Measurements from ENCODE around the gene MUC2. TPM values are rescaled to one million over a fixed set of nuclear protein-coding genes. Genes with fewer than 3 reads are reported as not detected.

Gene MUC2
- total and polyA plus RNA-seq, 9 of the 15 experiments (the other 6 are each of a cell fraction or from before 2014, with no cell fraction given): under 0.01 to 0.18 TPM; not detected in 7

- H2AFZ ChIP-seq (ENCODE audit: low read depth, low read length): no peak overlapping the region
- peaks cover 3 to 28% of the 10 kb centered on the region in 2 experiments; a peak in 4 of 5 replicates for H3K27me3 ChIP-seq (ENCODE audit: control insufficient read depth in 2 of 2, insufficient read depth in 2 of 2, low read length in 2 of 2)
- H3K27ac ChIP-seq (ENCODE audit: extremely low read depth, low read depth, low read length): no peak overlapping the region
- H4K20me1 ChIP-seq (replicated peaks; ENCODE audit: control insufficient read depth, insufficient read depth, low read length): peaks cover 8% of the 10 kb centered on the region; the same call in 1 of the 2 replicates
- TF ChIP-seq THRB (CRISPR knock-in tag; conservative IDR thresholded peaks at IDR 0.05): no peak
- H3K4me1 ChIP-seq (replicated peaks in 1 of 2; ENCODE audit: control insufficient read depth in 2 of 2, insufficient read depth in 2 of 2, low read length in 2 of 2): peaks cover 0 to 19% of the 10 kb centered on the region in 2 experiments; a peak in 3 of 5 replicates
- no TSS peak for BruUV-seq (replicated peaks)
- no peak overlapping the region for H3K4me3 ChIP-seq
- no peaks in the 10 kb centered on the region for H3K9me1 ChIP-seq (ENCODE audit: control insufficient read depth, insufficient read depth, low read length)
- H3K79me2 ChIP-seq (ENCODE audit: control insufficient read depth, insufficient read depth, low read length): no peaks in the 10 kb centered on the region
- no peak overlapping the region for H3K9ac ChIP-seq (ENCODE audit: insufficient read depth in 1 of 2, low read depth in 2 of 2, low read length in 2 of 2)
- no peaks in the 10 kb centered on the region for H3K36me3 ChIP-seq (ENCODE audit: control insufficient read depth, insufficient read depth, low read length)
- DNase-seq (ENCODE audit: extremely low read depth in 1 of 4, low spot score in 3 of 4) (no peak), ATAC-seq (no peak), FAIRE-seq (no peak)
- ChIA-PET CTCF (ENCODE audit: low intra/inter-chr PET ratio) (no interaction called here), POLR2A (interaction anchor here (0.6 kb wide), 2 partner anchors 34 to 300 kb away, joined by 3 read pairs; no protein-coding TSS in a partner anchor)
- in situ Hi-C loops (cut with MboI): no loop called here
- 2% methylated on average over 9 of the region's 9 CpGs for WGBS (ENCODE audit: insufficient coverage, low coverage, missing lambda C conversion rate)
- intact Hi-C loops (cut with micrococcal nuclease): no loop called here
- H3K4me2 ChIP-seq (ENCODE audit: insufficient read depth, low read length): no peak overlapping the region
- no peaks in the 10 kb centered on the region for H3K9me3 ChIP-seq (replicated peaks; ENCODE audit: control insufficient read depth, insufficient read depth, low read depth, low read length)
Measured at GRCh38 chr11:1072821-1073231, 1.8 kb upstream of the MUC2 start.

- FAIRE-seq (no peak), ATAC-seq (no peak), DNase-seq (ENCODE audit: extremely low read depth in 1 of 4, low spot score in 3 of 4) (no peak)
- ChIA-PET CTCF (ENCODE audit: low intra/inter-chr PET ratio) (no interaction called here), POLR2A (no interaction called here)
- H3K9me3 ChIP-seq (replicated peaks; ENCODE audit: control insufficient read depth, insufficient read depth, low read depth, low read length): no peaks in the 10 kb centered on the region
- no peak overlapping the region for H3K4me2 ChIP-seq (ENCODE audit: insufficient read depth, low read length)
- WGBS (ENCODE audit: insufficient coverage, low coverage, missing lambda C conversion rate): 7% methylated on average over 10 of the region's 13 CpGs
- no peak overlapping the region for H3K9ac ChIP-seq (ENCODE audit: insufficient read depth in 1 of 2, low read depth in 2 of 2, low read length in 2 of 2)
- H3K79me2 ChIP-seq (ENCODE audit: control insufficient read depth, insufficient read depth, low read length): no peaks in the 10 kb centered on the region
- H4K20me1 ChIP-seq (replicated peaks; ENCODE audit: control insufficient read depth, insufficient read depth, low read length): peaks cover 8% of the 10 kb centered on the region; the same call in 1 of the 2 replicates
- no peak overlapping the region for H3K4me3 ChIP-seq
- BruUV-seq (replicated peaks): no TSS peak
- peaks cover 0 to 19% of the 10 kb centered on the region in 2 experiments; a peak in 3 of 5 replicates for H3K4me1 ChIP-seq (replicated peaks in 1 of 2; ENCODE audit: control insufficient read depth in 2 of 2, insufficient read depth in 2 of 2, low read length in 2 of 2)
- H2AFZ ChIP-seq (ENCODE audit: low read depth, low read length): no peak overlapping the region
- no peaks in the 10 kb centered on the region for H3K9me1 ChIP-seq (ENCODE audit: control insufficient read depth, insufficient read depth, low read length)
- TF ChIP-seq IFI16 (CRISPR knock-in tag; IDR thresholded peaks at IDR 0.05): no peak
- TF ChIP-seq SMARCA5 (IDR thresholded peaks at IDR 0.05): no peak
- no peak for TF ChIP-seq ZNF780A (CRISPR knock-in tag; IDR thresholded peaks at IDR 0.05)
- no peak for TF ChIP-seq WHSC1 (IDR thresholded peaks at IDR 0.05; ENCODE audit: low read length)
- no peak for TF ChIP-seq SIN3B (IDR thresholded peaks at IDR 0.05; ENCODE audit: low read depth)
- no peak for TF ChIP-seq PURB (CRISPR knock-in tag; IDR thresholded peaks at IDR 0.05; ENCODE audit: low read depth)
- no peak for TF ChIP-seq SMARCB1 (IDR thresholded peaks at IDR 0.05; ENCODE audit: insufficient read length, low read depth)
- no peak for TF ChIP-seq TRIM25 (IDR thresholded peaks at IDR 0.05; ENCODE audit: borderline replicate concordance)
- H3K36me3 ChIP-seq (ENCODE audit: control insufficient read depth, insufficient read depth, low read length): no peaks in the 10 kb centered on the region
- no peak overlapping the region for H3K27ac ChIP-seq (ENCODE audit: extremely low read depth, low read depth, low read length)
- in situ Hi-C loops (cut with MboI): no loop called here
- intact Hi-C loops (cut with micrococcal nuclease): no loop called here
- H3K27me3 ChIP-seq (ENCODE audit: control insufficient read depth in 2 of 2, insufficient read depth in 2 of 2, low read length in 2 of 2): peaks cover 3 to 28% of the 10 kb centered on the region in 2 experiments; a peak in 4 of 5 replicates
Measured at GRCh38 chr11:1073261-1073724, 1.4 kb upstream of the MUC2 start.
